GM10248 (cell line): ENCODE data around the gene OXNAD1.
"Not testable (repeated sequence)": the region's sequence is repeated elsewhere in the genome, so short reads cannot be mapped to it uniquely, and the experiment has no call there.

Experiments
- CTCF ChIA-PET: fragments of 300-600 bp; sonication (Branson Sonifier 250); formaldehyde crosslinking; extraction: SDS; loops from one replicate; lab custom pipeline; 2021; ENCODE audit warnings: antibody characterized with exemption; lab: Yijun Ruan, JAX
- POLR2A ChIA-PET: fragments of 350-650 bp; sonication (Branson Sonifier 250); formaldehyde crosslinking; extraction: SDS; loops from one replicate; lab custom pipeline; 2020; ENCODE audit warnings: antibody characterized with exemption; lab: Yijun Ruan, JAX
- DNase-seq: peaks from one replicate; pipeline ENCODE4 v3.0.0; 2012; ENCODE audit errors: extremely low spot score
- TF ChIP-seq, protein P1 (sequence below): IDR thresholded peaks from 2 replicates; pipeline ENCODE4 v1.5.1; 2012; ENCODE audit warnings: mild to moderate bottlenecking, low read depth; ENCODE audit errors: extremely low read depth, missing control alignments, control extremely low read depth

Gene OXNAD1

DNA sequence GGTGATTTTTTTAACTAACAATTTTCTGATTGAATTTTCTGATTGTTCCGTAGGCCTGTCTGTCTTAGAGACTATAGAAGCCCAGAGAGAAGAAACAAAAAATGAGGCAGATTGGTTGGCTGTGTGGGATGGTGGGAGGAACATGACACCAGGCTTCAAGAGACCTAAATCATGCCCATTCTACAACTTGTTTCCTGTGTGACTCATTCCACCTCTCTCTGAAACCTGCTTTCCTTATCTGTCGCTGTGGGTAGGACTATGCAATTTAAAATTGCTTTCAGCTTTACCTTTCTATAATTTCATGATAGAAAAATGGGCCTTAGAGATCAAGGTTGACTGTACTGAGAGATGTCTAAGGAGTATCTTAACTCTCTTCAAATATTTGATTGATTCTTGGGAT, 44.5 kb downstream of the OXNAD1 start:
- ChIA-PET POLR2A (no interaction called here), CTCF (no interaction called here)
- TF ChIP-seq, protein P1, sequence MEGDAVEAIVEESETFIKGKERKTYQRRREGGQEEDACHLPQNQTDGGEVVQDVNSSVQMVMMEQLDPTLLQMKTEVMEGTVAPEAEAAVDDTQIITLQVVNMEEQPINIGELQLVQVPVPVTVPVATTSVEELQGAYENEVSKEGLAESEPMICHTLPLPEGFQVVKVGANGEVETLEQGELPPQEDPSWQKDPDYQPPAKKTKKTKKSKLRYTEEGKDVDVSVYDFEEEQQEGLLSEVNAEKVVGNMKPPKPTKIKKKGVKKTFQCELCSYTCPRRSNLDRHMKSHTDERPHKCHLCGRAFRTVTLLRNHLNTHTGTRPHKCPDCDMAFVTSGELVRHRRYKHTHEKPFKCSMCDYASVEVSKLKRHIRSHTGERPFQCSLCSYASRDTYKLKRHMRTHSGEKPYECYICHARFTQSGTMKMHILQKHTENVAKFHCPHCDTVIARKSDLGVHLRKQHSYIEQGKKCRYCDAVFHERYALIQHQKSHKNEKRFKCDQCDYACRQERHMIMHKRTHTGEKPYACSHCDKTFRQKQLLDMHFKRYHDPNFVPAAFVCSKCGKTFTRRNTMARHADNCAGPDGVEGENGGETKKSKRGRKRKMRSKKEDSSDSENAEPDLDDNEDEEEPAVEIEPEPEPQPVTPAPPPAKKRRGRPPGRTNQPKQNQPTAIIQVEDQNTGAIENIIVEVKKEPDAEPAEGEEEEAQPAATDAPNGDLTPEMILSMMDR: no peak
- DNase-seq: no peak

DNA sequence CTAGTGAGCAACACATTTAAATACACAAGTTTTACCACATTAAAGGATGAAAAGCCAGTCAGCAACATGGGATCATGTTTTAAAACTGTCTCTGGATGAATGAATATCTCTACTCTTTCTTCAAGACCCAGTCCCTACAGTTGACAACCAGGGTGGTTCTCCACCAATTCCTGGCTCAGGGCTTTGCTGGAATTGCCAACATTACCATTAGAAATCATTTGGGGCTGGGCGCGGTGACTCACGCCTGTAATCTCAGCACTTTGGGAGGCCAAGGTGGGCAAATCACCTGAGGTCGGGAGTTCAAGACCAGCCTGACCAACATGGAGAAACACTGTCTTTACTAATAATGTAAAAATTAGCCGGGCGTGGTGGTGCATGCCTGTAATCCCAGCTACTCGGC, 45.5 kb downstream of the OXNAD1 start:
- DNase-seq, CTCF ChIA-PET, POLR2A ChIA-PET: not testable (repeated sequence)

DNA sequence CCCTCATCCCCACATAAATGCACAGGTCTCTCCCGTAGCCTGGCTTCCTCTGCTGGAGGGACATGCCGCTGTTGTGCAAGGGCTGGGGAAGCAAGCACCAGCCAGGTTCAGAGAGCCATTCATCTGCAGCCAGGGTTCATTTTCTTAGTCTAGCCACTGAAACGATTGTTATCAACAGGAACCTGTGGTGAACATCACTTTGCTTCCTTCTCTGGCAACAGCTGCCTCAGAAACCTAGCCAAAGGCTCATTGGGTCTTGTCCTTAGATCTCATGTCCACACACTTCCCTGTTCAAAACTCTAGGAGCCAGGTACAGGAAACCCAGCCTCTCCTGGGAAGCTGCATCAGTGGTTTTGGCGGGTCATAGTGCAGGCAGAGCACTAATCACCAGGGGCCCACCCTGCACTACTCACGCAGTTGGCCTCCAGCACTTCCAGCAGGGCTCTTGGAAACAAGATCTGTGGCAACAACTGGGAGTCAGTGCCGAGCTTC, 47.0 kb downstream of the OXNAD1 start:
- ChIA-PET POLR2A (no interaction called here), CTCF (interaction anchor here (1.2 to 4.6 kb wide), 4 partner anchors 9 to 21 kb away, joined by 3 to 27 read pairs (median 8); no protein-coding TSS in a partner anchor)
- TF ChIP-seq, protein P1: no peak
- no peak for DNase-seq

DNA sequence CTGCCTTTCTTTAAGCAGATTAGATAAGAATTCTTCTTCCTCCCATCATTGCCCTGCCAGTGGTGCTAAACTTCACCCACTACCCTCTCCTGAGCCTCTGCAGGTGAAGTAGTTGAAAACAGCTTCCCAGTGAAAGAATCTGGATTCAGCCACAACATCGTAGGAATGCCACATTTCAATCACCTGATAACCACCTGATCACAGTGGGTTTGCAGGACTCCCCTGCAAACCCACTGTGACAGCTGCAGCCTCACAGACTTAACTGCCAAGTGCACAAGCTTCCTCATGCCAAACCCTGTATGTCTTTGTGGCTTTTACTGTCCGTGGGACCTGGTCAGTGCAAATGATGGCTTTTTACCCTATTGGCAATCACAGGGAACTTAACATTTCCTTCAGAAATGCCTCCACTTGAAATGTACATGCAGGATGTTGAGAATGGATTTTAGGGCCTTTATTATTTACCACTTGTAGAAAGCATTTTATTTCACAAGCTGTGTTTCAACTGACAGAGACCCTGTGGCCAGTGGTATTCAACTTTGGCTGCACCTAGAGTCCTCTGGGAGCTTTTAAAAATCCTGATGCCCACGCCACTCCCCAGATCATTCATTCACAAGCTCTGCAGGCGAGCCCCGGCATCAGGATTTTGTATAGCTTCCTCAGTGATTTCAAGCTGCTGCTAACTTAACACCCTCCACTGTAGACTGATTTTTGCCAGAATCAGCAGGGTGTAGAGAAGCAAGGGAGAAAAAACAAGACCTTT, 49.1 kb downstream of the OXNAD1 start:
- DNase-seq: no peak
- TF ChIP-seq, protein P1: no peak
- ChIA-PET POLR2A (interaction anchor here (1.0 to 1.1 kb wide), 2 partner anchors 13 to 57 kb away, joined by 3 to 4 read pairs; no protein-coding TSS in a partner anchor), CTCF (interaction anchor here (0.8 to 4.6 kb wide), 8 partner anchors 9 to 225 kb away, joined by 3 to 27 read pairs (median 4); no protein-coding TSS in a partner anchor)

DNA sequence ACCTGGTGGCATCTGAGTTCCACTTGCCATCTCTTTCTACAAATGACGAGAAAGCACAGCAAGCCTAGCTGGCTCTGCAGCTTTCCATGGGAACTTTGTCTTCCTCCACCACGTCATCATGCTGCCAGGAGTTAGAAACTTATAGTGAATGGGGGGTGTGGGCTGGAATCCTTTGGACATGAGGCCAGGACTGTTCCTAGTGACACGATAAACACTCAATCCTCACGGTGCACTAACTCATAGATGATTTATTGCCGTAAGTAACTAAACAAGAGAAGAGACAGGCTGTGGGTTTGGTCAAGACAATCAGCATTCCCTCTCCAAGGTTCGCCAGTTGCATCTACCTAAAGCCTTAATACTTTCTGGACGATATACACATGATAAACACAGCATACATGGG, 50.6 kb downstream of the OXNAD1 start:
- POLR2A ChIA-PET: no interaction called here
- DNase-seq: no peak
- CTCF ChIA-PET: interaction anchor here (0.8 to 4.6 kb wide), 5 partner anchors 10 to 191 kb away, joined by 3 to 27 read pairs (median 3); no protein-coding TSS in a partner anchor
- TF ChIP-seq, protein P1: no peak

DNA sequence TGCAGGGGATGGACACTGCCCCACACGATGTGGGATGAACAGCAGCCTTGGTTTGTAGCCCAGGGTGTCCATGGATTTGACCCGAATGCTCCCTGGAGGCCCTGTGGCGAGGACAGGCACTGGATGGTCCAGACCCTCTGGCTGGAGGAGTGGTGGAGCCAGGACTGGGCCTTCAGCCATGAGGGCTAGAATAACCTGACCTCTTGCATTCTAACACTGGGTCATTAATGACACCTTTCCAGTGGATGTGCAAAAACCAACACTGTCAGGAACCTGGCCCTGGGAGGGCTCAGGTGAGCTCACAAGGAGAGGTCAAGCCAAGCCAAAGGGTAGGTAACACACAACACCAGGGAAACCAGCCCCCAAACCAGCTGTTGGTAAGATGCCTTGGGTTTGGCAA, 51.4 kb downstream of the OXNAD1 start:
- TF ChIP-seq, protein P1: no peak
- no peak for DNase-seq
- ChIA-PET CTCF (interaction anchor here (1.6 kb wide), 1 partner anchor 9 kb away, joined by 3 read pairs; no protein-coding TSS in a partner anchor), POLR2A (no interaction called here)
